AG04450 (cell line): ENCODE data around the gene MICAL3. TPM values are rescaled to one million over a fixed set of nuclear protein-coding genes. Genes with fewer than 3 reads are reported as not detected.

Source experiments
- CTCF ChIA-PET: fragments of 300-600, 350-600 bp; formaldehyde crosslinking; extraction: SDS; loops from one replicate; lab custom pipeline; 2022; ENCODE audit warnings: antibody characterized with exemption, inconsistent platforms; lab: Charles Lee
- POLR2A ChIA-PET: fragments of 350-600 bp; formaldehyde crosslinking; extraction: SDS; loops from one replicate; lab custom pipeline; 2021; ENCODE audit warnings: antibody characterized with exemption, inconsistent platforms; lab: Yijun Ruan, JAX
- DNase-seq: peaks from one replicate; pipeline ENCODE4 v3.0.0-alpha.2; 2011; ENCODE audit warnings: low read depth, low spot score
- H3K27ac ChIP-seq: one replicate; pipeline ENCODE4 v1.5.1; 2012; ENCODE audit warnings: low read depth, low read length, control low read depth
- H3K27me3 ChIP-seq: one replicate; pipeline ENCODE4 v1.6.0; 2012; ENCODE audit warnings: low read length; ENCODE audit not compliant: control insufficient read depth, insufficient read depth
- H3K4me3 ChIP-seq: 2 replicates; pipeline ENCODE4 v1.5.1; 2011; ENCODE audit warnings: mild to moderate bottlenecking, low read depth, low read length, control low read depth
- H3K9me3 ChIP-seq: 2 replicates; pipeline ENCODE4 v1.5.1; 2012; ENCODE audit warnings: low read length; ENCODE audit not compliant: control insufficient read depth, insufficient read depth
- CTCF ChIP-seq: IDR thresholded peaks from 2 replicates; pipeline ENCODE4 v1.5.1; 2011; ENCODE audit warnings: low read depth, low read length, control low read depth, inconsistent platforms
- polyA plus RNA-seq: library from polyadenylated mRNA; depleted of rRNA; stranded (reverse); fragments of >200 nt; gene quantifications from 2 replicates; pipeline ENCODE4 v1.2.3, GENCODE V29; 2011

MICAL3 gene
- polyA plus RNA-seq, 1 experiment = 17.8 TPM

GRCh38 chr22:17925431-17925841 is 98.9 kb downstream of the MICAL3 start:
- ChIA-PET CTCF (no interaction called here), POLR2A (no interaction called here)
- H3K27me3 ChIP-seq = no peaks in the 10 kb centered on the region
- H3K4me3 ChIP-seq = no peak overlapping the region
- no peaks in the 10 kb centered on the region for H3K9me3 ChIP-seq
- DNase-seq = no peak
- no peak overlapping the region for H3K27ac ChIP-seq
- TF ChIP-seq CTCF = no peak

- DNase-seq = no peak
- Histone ChIP-seq H3K4me3 (no peak overlapping the region), H3K27me3 (no peaks in the 10 kb centered on the region), H3K27ac (no peak overlapping the region), H3K9me3 (no peaks in the 10 kb centered on the region)
- CTCF ChIA-PET = no interaction called here
- POLR2A ChIA-PET = interaction anchor here (0.6 kb wide), 1 partner anchor 14 kb away, joined by 3 read pairs; no protein-coding TSS in a partner anchor
- TF ChIP-seq CTCF = no peak
These were observed 99.5 kb downstream of the MICAL3 start for GRCh38 chr22:17924735-17925364.

GRCh38 chr22:17924076-17924475 is 100.3 kb downstream of the MICAL3 start:
- ChIA-PET CTCF (no interaction called here), POLR2A (no interaction called here)
- Histone ChIP-seq H3K27ac (no peak overlapping the region), H3K9me3 (no peaks in the 10 kb centered on the region), H3K27me3 (no peaks in the 10 kb centered on the region), H3K4me3 (no peak overlapping the region)
- no peak for DNase-seq
- TF ChIP-seq CTCF = no peak

GRCh38 chr22:17922925-17923903 is 101.1 kb downstream of the MICAL3 start:
- ChIA-PET CTCF (interaction anchor here (0.7 to 1.5 kb wide), 2 partner anchors 93 to 153 kb away, joined by 3 to 6 read pairs; no protein-coding TSS in a partner anchor), POLR2A (interaction anchor here (0.6 to 1.2 kb wide), 4 partner anchors 13 to 77 kb away, joined by 3 to 4 read pairs (median 4); no protein-coding TSS in a partner anchor)
- no peaks in the 10 kb centered on the region for H3K9me3 ChIP-seq
- peak; percentile 57 for DNase-seq
- no peaks in the 10 kb centered on the region for H3K27me3 ChIP-seq
- TF ChIP-seq CTCF = no peak
- H3K27ac ChIP-seq = peak overlapping the region; percentile 84
- H3K4me3 ChIP-seq = no peak overlapping the region
